Hepatocyte (in vitro differentiated cells): ENCODE measurements around the gene GNAI2.

Experiments
- EZH2 ChIP-seq: fragments of 200-600 bp; sonication (generic); IDR thresholded peaks from 2 replicates; pipeline ENCODE4 v1.6.1; 2016; ENCODE audit warnings: antibody characterized with exemption, mild to moderate bottlenecking, borderline replicate concordance
- EZH2phosphoT487 ChIP-seq: fragments of 200-600 bp; sonication (generic); IDR thresholded peaks from one replicate; pipeline ENCODE4 v1.6.1; 2018; ENCODE audit warnings: antibody characterized with exemption, mild to moderate bottlenecking, low read depth, moderate library complexity; ENCODE audit not compliant: unreplicated experiment, severe bottlenecking
- TF ChIP-seq, protein P1 (sequence below): fragments of 200-600 bp; sonication (generic); IDR thresholded peaks from 2 replicates; pipeline ENCODE4 v1.5.1; 2016; ENCODE audit warnings: antibody characterized with exemption, mild to moderate bottlenecking; ENCODE audit not compliant: poor library complexity

DNA sequence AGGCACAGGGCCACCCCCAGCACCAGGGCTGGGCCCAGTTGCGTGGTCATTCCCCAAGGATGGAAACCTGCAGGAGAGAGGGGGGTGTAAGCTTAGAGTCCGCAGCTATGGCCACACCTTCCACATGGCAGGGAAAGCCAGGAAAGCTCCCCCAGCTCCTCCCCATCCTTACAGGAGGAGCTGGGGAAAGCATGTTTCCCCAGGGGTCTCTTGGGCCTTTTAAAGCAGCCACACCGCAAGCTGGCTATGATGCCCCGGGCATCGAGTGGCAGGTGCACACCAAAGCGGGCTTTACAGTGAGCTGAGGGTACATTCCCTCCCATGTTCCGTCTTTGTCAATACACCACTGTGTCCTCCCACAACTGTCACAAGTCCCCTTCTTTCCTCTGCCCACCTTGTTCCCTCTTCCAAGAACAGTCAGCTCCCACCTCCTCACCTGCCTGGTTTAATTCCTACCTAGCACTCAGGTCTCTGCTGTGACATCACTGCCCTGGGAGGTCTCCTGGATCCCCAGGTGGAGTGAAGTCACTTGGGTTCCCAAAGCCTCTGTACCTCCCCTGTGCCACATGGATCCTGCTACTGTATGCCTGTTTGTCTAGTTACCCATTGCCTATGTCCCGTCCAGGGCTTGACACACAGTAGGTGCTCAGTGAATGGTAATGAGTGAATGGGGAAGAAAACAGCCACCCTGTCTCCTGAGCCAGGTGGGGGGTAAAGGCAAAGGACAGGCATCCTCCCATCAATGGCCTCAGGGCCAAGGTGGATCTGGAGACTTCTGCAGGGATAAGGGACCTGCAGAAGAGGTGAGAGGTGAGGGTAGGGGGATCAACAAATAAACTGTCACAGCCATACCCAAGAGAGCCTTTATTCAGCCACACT, 59.8 kb downstream of the GNAI2 start:
- TF ChIP-seq, protein P1, sequence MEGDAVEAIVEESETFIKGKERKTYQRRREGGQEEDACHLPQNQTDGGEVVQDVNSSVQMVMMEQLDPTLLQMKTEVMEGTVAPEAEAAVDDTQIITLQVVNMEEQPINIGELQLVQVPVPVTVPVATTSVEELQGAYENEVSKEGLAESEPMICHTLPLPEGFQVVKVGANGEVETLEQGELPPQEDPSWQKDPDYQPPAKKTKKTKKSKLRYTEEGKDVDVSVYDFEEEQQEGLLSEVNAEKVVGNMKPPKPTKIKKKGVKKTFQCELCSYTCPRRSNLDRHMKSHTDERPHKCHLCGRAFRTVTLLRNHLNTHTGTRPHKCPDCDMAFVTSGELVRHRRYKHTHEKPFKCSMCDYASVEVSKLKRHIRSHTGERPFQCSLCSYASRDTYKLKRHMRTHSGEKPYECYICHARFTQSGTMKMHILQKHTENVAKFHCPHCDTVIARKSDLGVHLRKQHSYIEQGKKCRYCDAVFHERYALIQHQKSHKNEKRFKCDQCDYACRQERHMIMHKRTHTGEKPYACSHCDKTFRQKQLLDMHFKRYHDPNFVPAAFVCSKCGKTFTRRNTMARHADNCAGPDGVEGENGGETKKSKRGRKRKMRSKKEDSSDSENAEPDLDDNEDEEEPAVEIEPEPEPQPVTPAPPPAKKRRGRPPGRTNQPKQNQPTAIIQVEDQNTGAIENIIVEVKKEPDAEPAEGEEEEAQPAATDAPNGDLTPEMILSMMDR, result no peak
- TF ChIP-seq EZH2 (no peak), EZH2phosphoT487 (no peak)
